G401 (cell line): ENCODE results near the gene OTULIN. TPM values are rescaled to one million over a fixed set of nuclear protein-coding genes. Genes with fewer than 3 reads are reported as not detected.

ENCODE experiments used
- DNase-seq: peaks from one replicate; pipeline ENCODE4 v3.0.0-alpha.2; 2015; ENCODE audit warnings: low spot score
- in situ Hi-C: cut with HindIII; loops from 2 replicates; pipeline ENCODE4 v1.10.0; 2016; ENCODE audit warnings: low sequenced_read_pairs, mixed read lengths
- total RNA-seq: library from RNA; depleted of rRNA; stranded (reverse); fragments of >200 nt; shearing (Covaris generic); gene quantifications from 2 replicates; pipeline ENCODE4 v1.2.3, GENCODE V29; 2014

The OTULIN gene
- total RNA-seq, 1 experiment from 2014 or later, result 23.5 TPM

GRCh38 chr5:14730881-14731280, 66.4 kb downstream of the OTULIN start:
- no peak for DNase-seq
- in situ Hi-C loops, result no loop called here

GRCh38 chr5:14732991-14733390, 68.5 kb downstream of the OTULIN start:
- in situ Hi-C loops, result no loop called here
- peak; percentile 74 for DNase-seq

GRCh38 chr5:14733661-14734060, 69.1 kb downstream of the OTULIN start:
- in situ Hi-C loops, result no loop called here
- no peak for DNase-seq

- no peak for DNase-seq
- in situ Hi-C loops, result no loop called here
These were observed 69.9 kb downstream of the OTULIN start for GRCh38 chr5:14734396-14734795.

- in situ Hi-C loops, result no loop called here
- no peak for DNase-seq
These were observed 71.4 kb downstream of the OTULIN start for GRCh38 chr5:14735944-14736343.

GRCh38 chr5:14737291-14737690, 72.8 kb downstream of the OTULIN start:
- in situ Hi-C loops, result no loop called here

GRCh38 chr5:14738050-14738449, 73.5 kb downstream of the OTULIN start:
- in situ Hi-C loops, result no loop called here
- no peak for DNase-seq

More at GRCh38 chr5:14737291-14737690, 72.8 kb downstream of the OTULIN start:
- DNase-seq, result no peak

- DNase-seq, result no peak
- in situ Hi-C loops, result no loop called here
These were observed 75.0 kb downstream of the OTULIN start for GRCh38 chr5:14739538-14739937.

- in situ Hi-C loops, result no loop called here
- no peak for DNase-seq
These were observed 75.5 kb downstream of the OTULIN start for GRCh38 chr5:14739981-14740380.

GRCh38 chr5:14741131-14741530, 76.6 kb downstream of the OTULIN start:
- no peak for DNase-seq
- in situ Hi-C loops, result no loop called here

- in situ Hi-C loops, result no loop called here
- no peak for DNase-seq
These were observed 77.4 kb downstream of the OTULIN start for GRCh38 chr5:14741801-14742440.

GRCh38 chr5:14742498-14742897, 78.0 kb downstream of the OTULIN start:
- no peak for DNase-seq
- in situ Hi-C loops, result no loop called here

- in situ Hi-C loops, result no loop called here
These were observed 79.2 kb downstream of the OTULIN start for GRCh38 chr5:14743601-14744295.

GRCh38 chr5:14744296-14745187, 80.0 kb downstream of the OTULIN start:
- DNase-seq, result no peak
- in situ Hi-C loops, result no loop called here

More at GRCh38 chr5:14743601-14744295, 79.2 kb downstream of the OTULIN start:
- DNase-seq, result no peak

GRCh38 chr5:14745188-14745563, 80.7 kb downstream of the OTULIN start:
- in situ Hi-C loops, result no loop called here
- DNase-seq, result no peak

- no peak for DNase-seq
- in situ Hi-C loops, result no loop called here
These were observed 81.2 kb downstream of the OTULIN start for GRCh38 chr5:14745753-14746152.

GRCh38 chr5:14748180-14748900, 83.8 kb downstream of the OTULIN start:
- in situ Hi-C loops, result no loop called here
- no peak for DNase-seq
